Stimulated activated CD4-positive, alpha-beta T cell treated with anti-CD3 and anti-CD28 coated beads, Interleukin-4, amount 100 ng/mL, for 48 hours (primary cell): ENCODE results near the gene KDM3B.
"Not testable (repeated sequence)": the region's sequence is repeated elsewhere in the genome, so short reads cannot be mapped to it uniquely, and the experiment has no call there.

ENCODE experiments used
- DNase-seq, 2 donors: peaks; one replicate each; pipeline ENCODE4 v3.0.0-alpha.2; 2020; ENCODE audit warnings: low read depth in 2 of 2

KDM3B gene

DNA sequence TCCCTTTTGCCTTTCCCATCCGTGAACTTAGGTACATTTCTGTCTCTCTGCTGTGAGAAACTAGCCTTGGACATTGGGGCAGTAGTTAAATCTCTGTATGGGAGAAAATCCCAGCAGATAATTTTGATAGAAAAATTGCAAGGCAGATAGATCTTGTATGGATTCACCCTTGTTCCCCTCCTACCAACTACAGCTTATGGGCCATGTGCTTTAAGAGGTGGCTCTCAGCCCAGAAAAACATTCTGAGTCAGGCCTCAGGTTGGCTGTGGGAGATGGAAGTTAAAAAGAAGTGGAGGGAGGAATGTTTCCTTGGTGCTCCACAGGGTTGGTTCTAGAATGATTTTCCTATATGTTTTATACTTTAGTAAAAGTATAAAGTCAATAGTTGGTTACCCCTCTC lies 1.4 kb upstream of the KDM3B start:
- DNase-seq, result no peak

DNA sequence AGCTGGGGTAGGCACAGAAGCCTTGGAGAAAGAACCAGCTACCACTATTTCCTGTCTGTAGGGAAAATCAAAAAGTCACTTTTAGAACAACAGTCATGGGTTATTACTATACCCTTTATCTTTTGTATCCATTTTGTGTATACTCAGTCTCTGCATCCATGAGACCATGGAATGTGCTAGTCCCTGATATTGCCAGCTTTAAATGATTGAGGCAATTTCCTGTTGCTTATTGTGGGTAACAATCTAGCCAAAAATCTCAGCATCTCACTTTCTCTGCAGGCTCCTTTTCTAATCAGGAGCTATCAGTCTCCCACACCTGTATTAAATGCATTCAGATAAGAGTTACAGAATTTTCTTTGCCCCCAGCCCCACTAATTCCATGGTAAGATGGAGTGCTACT lies 968 bp upstream of the KDM3B start:
- DNase-seq, result no peak

DNA sequence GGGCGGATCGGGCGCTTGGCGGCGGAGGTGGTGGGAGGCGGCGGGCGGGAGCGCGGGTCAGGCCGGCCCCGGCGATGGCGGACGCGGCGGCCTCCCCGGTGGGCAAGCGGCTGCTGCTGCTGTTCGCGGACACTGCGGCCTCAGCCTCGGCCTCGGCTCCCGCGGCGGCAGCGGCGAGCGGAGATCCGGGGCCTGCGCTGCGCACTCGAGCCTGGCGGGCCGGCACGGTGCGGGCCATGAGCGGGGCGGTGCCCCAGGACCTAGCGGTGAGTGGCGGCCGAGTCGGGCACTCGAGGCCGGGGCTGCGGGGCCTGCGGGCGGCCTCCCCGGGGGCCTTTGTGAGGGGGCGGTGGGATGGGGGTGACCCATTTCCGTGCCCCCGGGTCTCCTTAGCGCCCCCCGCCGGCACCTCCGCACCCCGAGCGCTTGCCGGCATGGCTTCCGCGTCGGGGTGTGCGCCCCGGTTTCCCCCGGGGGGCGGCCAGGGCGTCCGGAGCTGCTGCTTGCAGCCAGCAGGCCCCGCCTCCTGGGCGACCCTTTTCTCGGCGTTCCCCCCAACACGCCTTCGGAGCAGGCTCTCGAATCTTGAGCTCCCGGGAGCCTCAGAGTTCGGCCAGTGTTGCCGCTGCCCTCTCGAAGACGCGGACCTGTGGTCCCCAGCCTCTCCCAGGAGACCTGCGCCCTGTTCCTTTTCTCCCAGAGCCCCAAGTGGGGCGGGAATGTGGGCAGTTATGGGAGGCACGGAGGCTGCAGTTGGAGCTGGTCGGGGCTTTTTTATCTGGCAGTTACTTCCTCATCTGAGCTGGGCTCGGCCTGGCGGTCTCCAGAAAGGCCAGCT lies 456 bp downstream of the KDM3B start:
- peak; percentile 59 to 62 for DNase-seq

DNA sequence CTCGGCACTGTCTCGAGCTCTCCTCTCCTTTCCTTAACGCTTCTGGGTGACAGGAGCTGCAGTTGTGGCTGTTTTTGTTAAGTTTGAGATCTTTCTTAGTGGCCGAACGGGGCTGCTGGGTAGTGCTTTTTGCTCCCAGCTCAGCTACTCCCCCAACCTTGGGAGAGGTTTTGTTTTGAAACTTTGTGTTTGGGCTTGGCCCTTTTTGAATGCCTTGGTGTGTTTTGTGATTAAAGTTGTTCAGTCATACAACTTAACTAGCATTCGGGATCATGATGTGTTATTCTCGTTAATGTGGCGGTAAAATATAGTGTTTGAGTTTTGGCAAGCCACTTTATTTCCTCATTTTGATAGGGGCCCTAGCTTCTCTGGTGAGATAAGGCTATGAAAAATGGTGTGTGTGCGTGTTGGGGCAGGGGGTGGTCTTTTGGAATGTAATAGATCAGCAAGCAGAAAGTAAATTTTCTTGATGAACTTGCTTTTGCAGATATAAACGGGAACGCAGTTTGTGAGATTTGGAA lies 1.1 kb downstream of the KDM3B start:
- no peak for DNase-seq

DNA sequence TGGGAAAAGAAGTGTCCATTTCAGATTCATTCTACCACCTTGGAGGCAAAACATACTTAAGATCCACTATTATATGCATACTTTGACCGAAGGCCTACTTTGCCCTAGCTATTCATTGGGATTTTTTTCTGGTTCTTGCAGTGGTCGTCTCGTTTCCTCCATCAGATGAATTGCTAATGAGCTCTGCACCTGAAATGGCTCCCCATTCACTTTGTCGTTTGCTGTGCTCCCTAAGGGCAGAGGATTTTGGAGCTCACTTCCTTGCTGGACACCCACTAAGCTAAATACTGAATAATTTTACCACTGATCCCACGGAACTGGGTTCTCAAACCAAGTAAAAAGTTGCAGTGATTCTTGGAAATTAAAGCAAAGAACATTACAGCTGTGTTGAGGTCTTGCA lies 1.9 kb downstream of the KDM3B start:
- DNase-seq, result no peak

DNA sequence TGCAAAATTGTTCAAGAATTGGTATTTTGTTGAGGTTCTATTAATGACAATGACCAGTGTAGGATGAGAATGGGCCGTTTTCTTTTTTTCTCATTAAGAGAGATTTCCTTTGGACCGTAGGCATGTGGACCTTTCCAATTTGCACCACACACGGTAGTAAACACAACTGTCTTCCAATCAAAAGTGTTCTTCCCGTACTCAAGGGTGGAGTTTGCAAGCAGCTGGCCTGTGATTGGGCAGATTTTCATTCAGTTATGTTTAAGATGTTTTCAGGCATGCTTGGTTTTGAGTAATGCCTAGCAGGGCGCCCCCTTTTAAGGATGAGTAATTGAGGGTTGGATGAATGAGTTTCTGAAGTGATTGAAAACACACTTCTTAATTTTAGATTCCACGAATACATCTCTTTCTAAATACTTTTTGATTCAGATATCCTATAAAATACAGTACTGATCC lies 2.5 kb downstream of the KDM3B start:
- peak; percentile 18 to 43 for DNase-seq

DNA sequence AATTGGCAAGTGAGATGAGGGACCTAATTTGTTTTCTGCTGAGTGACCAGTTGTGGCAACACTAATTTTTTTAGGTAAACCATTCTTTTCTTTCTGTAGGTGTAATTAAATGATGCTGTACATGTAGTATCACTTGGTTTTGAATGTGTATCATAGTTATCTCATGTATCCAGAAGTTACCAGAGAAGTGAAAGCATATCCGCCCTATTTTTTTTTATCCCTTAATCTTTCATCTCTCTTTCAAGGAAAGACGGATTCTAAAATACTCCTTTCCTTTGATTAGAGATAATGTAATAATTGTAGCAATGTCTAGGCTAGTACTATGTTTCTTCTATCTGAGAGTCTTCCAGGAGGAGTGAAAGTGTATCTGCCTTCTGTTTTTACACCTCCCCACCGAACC lies 7.1 kb downstream of the KDM3B start:
- no peak for DNase-seq

DNA sequence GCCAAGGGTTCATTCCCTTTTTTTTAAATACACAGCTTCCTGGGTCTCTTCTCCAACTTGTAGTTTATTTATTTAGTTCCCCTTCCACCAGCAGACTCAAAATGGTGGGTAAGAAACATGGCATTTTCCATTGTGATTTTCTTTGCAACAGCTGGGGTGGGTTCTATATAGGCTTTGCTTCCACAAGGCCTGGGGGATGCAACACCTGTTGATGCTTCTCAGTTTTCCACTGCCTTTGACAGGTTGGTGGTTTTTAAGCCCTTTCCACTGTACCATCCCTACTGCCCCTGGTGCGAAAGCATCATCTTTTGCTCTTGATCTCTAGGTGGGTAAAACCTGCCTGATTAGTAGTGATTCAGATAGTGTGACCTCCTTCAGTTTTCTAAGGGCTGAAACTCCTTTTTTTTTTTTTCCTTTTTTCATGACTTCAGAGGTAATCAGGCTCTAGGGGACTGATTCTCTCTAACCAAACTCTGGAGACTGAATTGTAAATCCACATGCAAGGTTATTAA lies 8.5 kb downstream of the KDM3B start:
- no peak for DNase-seq

DNA sequence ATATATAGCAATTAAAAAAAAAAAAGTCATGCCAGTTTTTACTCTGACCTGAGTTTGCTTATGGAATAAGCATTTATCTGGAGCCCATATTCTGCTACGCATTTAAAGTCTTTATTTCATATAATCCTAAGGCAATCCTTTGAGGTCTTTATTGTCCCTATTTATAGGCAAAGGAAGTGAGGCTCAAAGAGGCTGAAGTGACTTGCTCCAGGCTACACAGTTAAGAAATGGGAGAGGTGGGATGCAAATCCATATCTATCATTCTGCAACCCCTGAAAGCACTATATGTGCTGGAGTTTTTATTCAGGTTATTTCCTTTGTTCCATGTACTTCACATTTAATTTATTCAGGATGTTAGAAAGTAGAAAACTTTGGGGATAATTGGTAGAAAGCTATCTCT lies 12.1 kb downstream of the KDM3B start:
- DNase-seq, result no peak

DNA sequence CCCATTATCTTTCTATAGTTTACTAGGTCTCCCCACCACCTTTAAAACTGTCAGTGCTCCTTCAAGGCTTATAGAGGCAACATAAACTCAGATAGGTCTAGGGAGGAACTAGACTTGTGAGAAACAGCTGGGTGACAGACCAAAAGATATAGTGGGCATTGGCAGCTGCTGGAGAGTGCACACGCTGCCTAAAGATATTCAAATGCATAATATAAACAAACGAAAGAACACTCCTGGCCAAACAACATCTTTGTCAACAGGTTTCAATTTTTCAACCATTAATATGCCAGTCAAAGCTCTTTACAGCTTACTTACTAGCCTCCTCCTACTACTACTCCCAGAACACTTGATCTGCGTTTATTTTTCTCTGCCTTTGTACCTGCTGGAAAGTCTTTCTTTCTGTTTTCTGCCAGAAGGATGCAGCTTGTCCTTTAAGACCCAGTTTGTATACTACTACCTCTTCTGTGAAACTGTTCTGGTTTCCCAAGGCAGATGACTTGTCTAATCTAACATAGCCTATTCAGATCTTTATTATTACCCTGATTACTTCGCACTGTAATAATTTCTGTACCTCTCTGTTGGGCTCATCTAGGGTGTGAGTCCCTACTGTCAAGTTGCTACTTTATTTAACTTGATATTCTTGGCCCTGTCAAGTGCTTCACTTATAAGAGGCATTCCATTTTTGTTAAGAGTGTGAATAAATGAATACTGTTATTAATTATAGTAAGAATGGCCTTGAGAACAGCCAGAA lies 14.3 kb downstream of the KDM3B start:
- DNase-seq, result no peak

DNA sequence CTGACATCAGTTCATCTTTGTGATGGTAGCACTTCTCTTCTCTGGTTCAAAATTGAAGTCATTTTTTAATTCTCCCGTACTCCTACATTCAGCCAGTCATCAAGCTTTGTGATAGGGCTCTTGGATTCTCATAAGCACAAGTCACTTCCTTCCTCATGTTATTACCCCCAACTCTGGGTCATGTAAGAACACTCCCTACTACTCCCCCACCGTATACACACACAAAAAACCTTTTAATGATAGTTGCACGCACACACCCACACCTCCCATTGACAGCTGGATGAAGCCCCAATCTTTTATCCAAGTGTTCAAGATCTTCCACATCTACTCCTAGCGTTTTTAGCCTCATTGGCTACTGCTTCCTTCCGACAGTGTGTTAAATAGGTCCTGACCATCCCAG lies 16.8 kb downstream of the KDM3B start:
- DNase-seq, result no peak

DNA sequence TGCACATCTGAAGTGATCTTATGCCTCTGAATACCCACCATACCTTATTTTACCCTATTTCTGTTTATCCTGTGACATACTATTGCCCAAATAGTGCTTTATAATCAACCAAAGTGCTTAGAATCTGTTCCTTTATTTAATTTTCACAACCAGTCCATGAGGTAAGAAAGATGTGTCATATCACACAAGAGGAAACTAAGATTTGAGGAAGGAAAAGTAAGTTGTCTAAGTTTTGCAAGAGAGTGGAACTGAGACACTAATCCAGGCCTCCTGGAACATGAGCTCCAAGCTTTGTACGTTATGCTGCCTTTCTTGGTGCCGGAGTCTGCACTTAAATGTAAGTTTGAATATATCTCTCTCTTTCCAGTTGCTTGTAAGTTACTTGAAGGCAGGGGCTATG lies 17.2 kb downstream of the KDM3B start:
- no peak for DNase-seq

DNA sequence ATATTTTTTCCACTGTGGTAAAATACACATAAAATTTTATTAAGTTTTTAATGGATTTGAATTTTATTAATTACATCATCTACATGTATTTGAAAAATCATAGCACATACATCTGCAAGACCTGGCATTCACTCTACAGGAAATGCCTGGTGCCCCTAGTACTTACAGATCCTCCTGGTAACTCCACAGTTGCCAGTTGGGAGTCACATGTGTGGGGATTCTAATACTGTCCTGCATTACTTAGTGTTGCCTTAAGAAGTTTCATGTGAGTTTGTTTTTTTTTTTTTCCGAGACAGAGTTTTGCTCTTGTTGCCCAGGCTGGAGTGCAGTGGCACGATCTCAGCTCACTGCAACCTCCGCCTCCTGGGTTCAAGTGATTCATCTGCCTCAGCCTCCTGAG lies 18.1 kb downstream of the KDM3B start:
- DNase-seq, result no peak

DNA sequence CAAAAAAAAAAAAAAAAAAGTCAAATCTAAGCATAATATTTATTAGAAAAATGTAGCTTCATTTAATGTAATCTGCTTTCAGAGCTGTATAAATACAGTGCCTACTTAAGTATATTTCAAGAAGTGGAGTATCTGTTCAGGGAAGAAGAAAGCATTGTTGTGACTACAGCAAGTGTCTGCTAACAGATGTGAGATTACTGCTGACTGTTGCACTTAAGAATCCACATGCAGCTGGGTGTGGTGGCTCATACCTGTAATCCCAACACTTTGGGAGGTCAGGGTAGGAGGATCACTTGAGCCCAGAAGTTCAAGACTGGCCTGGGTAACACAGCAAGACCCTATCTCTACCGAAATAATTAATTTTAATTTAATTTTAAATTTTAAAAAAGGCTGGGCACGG lies 19.0 kb downstream of the KDM3B start:
- DNase-seq, result no peak

DNA sequence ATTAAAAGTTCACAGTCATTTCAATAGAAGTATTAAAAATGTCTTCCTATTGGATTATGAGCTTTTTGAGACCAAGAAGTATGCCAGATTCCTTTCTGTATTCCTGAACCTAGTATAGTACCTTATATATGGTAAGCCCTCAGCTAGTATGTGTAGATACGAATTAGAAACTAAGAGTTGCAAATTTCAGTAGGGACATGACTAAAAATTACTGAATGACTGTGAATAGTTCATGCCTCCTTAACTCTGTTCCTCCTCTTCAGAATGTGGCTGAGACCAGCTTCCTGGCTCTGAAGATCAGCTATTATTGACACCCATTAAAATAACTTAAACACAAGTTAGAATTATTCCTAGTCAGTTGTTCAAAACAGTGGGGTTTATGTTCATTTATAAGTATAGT lies 19.7 kb downstream of the KDM3B start:
- DNase-seq, result no peak

DNA sequence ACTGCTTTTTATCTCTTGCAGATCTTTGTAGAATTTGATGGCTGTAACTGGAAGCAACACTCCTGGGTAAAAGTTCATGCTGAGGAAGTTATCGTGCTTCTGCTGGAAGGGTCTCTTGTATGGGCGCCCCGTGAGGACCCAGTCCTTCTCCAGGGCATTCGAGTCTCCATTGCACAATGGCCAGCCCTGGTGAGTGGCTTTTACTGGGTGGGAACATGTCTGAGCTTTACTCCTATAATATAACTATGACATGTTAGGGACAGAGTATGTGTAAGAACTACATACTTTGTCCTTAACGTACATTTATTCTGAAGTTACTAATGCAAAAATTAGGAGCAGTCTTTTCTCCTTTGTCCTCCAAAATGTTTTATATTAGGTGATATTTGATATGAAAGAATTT lies 20.2 kb downstream of the KDM3B start:
- DNase-seq, result no peak

DNA sequence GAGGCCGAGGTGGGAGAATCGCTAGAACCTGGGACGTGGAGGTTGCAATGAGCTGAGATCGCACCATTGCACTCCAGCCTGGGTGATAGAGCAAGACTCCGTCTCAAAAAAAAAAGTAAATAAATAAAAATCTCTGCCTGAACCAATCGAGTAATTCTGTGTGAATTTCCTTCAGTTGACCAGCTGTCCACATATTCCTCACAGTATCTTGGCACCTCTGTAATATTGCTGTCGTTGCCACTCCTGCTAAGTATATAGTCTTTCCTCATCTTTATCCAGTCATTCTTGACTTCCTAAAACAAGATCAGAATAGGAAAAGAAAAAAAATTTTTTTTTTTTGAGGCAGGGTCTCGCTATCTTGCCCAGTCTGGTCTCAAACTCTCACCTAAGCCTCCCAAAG lies 29.9 kb downstream of the KDM3B start:
- no peak for DNase-seq

DNA sequence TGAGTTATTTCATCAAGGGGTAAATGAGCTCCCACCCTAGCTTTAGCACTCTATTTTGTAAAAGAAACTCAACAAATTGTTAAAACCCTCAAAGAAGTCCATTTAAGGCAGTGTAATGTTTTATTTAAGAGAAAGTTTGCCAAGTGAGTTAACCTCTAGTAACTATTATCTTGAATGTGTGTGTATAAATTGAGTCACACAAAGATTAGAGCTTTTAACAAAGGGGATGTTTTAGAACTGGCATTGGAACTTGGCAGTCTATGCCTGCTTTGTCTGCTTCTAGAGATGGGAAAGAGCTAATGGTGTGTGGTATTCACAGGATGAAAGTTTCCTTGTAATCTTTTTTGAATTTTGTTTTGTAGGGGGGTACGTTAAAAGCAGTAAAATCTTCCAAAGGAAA lies 33.2 kb downstream of the KDM3B start:
- DNase-seq, result no peak

DNA sequence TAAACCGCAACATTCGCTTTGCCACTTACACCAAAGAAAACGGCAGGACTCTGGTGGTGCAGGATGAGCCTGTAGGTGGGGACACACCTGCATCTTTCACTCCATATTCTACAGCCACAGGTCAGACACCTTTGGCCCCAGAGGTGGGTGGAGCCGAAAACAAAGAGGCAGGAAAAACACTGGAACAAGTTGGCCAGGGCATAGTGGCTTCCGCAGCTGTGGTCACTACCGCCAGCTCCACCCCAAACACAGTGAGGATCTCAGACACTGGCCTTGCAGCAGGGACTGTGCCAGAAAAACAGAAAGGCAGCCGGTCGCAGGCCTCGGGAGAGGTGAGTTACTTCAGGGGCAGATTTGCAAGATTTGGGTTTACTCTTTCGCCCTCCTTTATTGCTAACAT lies 33.8 kb downstream of the KDM3B start:
- DNase-seq, result no peak

DNA sequence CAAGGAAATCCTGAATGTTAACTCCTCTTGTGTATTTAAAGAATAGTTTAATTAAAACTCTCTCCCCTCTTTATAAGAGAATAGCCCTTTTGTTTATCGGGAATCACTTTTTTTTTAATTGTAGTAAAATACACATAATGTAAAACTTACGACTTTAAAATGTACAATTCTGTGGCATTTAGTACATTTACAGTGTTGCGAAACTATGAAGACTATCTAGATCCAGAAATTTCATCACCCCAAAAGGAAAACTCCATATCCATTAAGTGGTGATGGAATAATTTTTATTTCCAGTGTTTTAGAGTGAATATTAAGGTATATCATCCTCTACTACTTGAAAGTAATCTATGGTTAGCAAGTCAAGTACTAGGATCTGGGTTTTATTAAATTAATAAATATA lies 36.8 kb downstream of the KDM3B start:
- no peak for DNase-seq

DNA sequence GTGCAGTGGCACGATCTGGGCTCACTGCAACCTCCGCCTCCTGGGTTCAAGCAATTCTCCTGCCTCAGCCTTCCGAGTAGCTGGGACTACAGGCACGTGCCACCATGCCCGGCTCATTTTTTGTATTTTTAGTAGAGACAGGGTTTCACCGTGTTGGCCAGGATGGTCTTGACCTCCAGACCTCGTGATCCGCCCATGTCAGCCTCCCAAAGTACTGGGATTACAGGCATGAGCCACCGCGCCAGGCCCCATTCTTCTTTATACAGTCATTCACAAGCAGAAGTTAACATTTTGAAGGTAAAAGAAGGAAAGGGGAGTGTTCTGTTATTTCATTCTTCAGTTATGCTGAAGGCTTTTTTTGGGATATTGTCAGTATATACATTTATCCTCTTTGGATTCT lies 37.4 kb downstream of the KDM3B start:
- not testable (repeated sequence) for DNase-seq

DNA sequence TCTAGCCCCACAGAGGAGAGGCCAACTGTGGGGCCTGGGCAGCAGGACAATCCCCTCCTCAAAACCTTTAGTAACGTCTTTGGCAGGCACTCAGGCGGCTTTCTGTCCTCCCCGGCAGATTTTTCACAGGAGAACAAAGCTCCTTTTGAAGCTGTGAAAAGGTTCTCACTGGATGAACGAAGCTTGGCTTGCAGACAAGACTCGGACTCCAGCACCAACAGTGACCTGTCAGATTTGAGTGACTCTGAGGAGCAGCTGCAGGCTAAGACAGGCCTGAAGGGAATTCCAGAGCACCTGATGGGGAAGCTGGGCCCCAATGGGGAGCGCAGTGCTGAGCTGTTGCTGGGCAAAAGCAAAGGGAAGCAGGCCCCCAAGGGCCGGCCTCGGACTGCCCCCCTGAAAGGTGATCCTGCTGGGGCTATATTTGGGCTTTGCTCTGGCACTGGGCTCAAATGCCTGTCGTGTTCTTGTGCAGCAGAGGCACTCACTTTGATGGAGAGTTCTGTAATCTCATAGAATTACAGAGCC lies 39.4 kb downstream of the KDM3B start:
- no peak for DNase-seq

DNA sequence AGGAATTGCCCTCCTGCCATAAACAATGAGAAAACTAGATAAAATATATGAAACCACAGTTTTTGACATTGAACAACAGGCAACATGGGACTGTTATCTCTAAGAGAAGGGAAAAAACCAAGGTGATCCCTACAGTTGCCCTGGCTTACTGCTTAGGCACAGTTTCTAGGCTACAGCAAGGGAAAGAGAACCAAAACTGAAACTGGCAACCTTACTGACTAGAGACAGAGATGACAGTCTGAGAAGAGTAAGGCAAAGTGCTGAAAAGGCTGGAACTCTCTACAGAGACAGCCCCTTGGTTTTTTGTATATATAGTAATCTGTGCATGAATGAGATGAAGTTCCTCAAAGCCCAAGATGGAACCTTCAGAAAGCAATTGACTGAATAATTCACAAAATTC lies 50.2 kb downstream of the KDM3B start:
- DNase-seq, result no peak
